G401 (cell line): ENCODE results near the gene PITX2. TPM values are rescaled to one million over a fixed set of nuclear protein-coding genes. Genes with fewer than 3 reads are reported as not detected.

Experiments
- DNase-seq: peaks from one replicate; pipeline ENCODE4 v3.0.0-alpha.2; 2015; ENCODE audit warnings: low spot score
- in situ Hi-C: cut with HindIII; loops from 2 replicates; pipeline ENCODE4 v1.10.0; 2016; ENCODE audit warnings: low sequenced_read_pairs, mixed read lengths
- total RNA-seq: library from RNA; depleted of rRNA; stranded (reverse); fragments of >200 nt; shearing (Covaris generic); gene quantifications from 2 replicates; pipeline ENCODE4 v1.2.3, GENCODE V29; 2014

The PITX2 gene
- total RNA-seq, 1 experiment from 2014 or later, result not detected

GRCh38 chr4:110626532-110627153 is 3.8 kb upstream of the PITX2 start:
- in situ Hi-C loops, result no loop called here
- no peak for DNase-seq

GRCh38 chr4:110625576-110626257 is 2.8 kb upstream of the PITX2 start:
- in situ Hi-C loops, result no loop called here
- DNase-seq, result no peak

GRCh38 chr4:110624904-110625494 is 2.1 kb upstream of the PITX2 start:
- DNase-seq, result no peak
- in situ Hi-C loops, result no loop called here

- in situ Hi-C loops, result no loop called here
- DNase-seq, result no peak
These were observed 1.5 kb upstream of the PITX2 start for GRCh38 chr4:110624398-110624780.

GRCh38 chr4:110623718-110624397 is 981 bp upstream of the PITX2 start:
- DNase-seq, result no peak
- in situ Hi-C loops, result no loop called here

GRCh38 chr4:110621839-110622751 is 782 bp downstream of the PITX2 start:
- in situ Hi-C loops, result no loop called here
- DNase-seq, result no peak

GRCh38 chr4:110621328-110621812 is 1.5 kb downstream of the PITX2 start:
- no peak for DNase-seq
- in situ Hi-C loops, result no loop called here

GRCh38 chr4:110620691-110621327 is 2.1 kb downstream of the PITX2 start:
- no peak for DNase-seq
- in situ Hi-C loops, result no loop called here

GRCh38 chr4:110620322-110620690 is 2.6 kb downstream of the PITX2 start:
- in situ Hi-C loops, result no loop called here

GRCh38 chr4:110619463-110620247 is 3.2 kb downstream of the PITX2 start:
- DNase-seq, result no peak
- in situ Hi-C loops, result no loop called here

More at GRCh38 chr4:110620322-110620690, 2.6 kb downstream of the PITX2 start:
- no peak for DNase-seq

GRCh38 chr4:110618581-110619462 is 4.1 kb downstream of the PITX2 start:
- in situ Hi-C loops, result no loop called here
- DNase-seq, result no peak

GRCh38 chr4:110617646-110618580 is 5.0 kb downstream of the PITX2 start:
- no peak for DNase-seq
- in situ Hi-C loops, result no loop called here

GRCh38 chr4:110617075-110617640 is 5.7 kb downstream of the PITX2 start:
- in situ Hi-C loops, result no loop called here

GRCh38 chr4:110616238-110617074 is 6.4 kb downstream of the PITX2 start:
- in situ Hi-C loops, result no loop called here
- no peak for DNase-seq

More at GRCh38 chr4:110617075-110617640, 5.7 kb downstream of the PITX2 start:
- no peak for DNase-seq
